GM23248 (cell line): ENCODE results near the gene TAF11L9.

Experiments used
- EZH2 ChIP-seq: fragments of 200-600 bp; sonication (generic); IDR thresholded peaks from 2 replicates; pipeline ENCODE4 v1.6.1; 2018; ENCODE audit warnings: antibody characterized with exemption, mild to moderate bottlenecking; ENCODE audit not compliant: insufficient read depth, poor library complexity, severe bottlenecking
- EZH2phosphoT487 ChIP-seq: fragments of 200-600 bp; sonication (generic); IDR thresholded peaks from 2 replicates; pipeline ENCODE4 v1.6.1; 2018; ENCODE audit warnings: antibody characterized with exemption, moderate library complexity, mild to moderate bottlenecking, low read depth; ENCODE audit not compliant: insufficient read depth

- TF ChIP-seq EZH2phosphoT487 (no peak), EZH2 (no peak)
Observed at GRCh38 chr5:17620627-17621026, 26.4 kb upstream of the TAF11L9 start.
